Mucosa of rectum (tissue), 2 donors: ENCODE results near the gene TFDP2.
"Not testable (repeated sequence)": the region's sequence is repeated elsewhere in the genome, so short reads cannot be mapped to it uniquely, and the experiment has no call there.

ENCODE experiments used
- H3K27ac ChIP-seq, 2 donors: one replicate each; pipeline ENCODE4 v1.7.0; 2013; ENCODE audit warnings: inconsistent platforms in 2 of 2, low read depth in 2 of 2, low read length in 2 of 2
- H3K27me3 ChIP-seq, 2 donors: one replicate each; pipeline ENCODE4 v1.7.0; 2013; ENCODE audit warnings: low read length in 2 of 2; ENCODE audit not compliant: control insufficient read depth in 2 of 2, insufficient read depth in 2 of 2
- H3K36me3 ChIP-seq, 2 donors: one replicate each; pipeline ENCODE4 v1.7.0; 2013; ENCODE audit warnings: low read length in 2 of 2; ENCODE audit not compliant: control insufficient read depth in 2 of 2, insufficient read depth in 2 of 2
- H3K4me1 ChIP-seq, 2 donors: one replicate each; pipeline ENCODE4 v1.7.0; 2013; ENCODE audit warnings: low read length in 2 of 2, mild to moderate bottlenecking in 1 of 2; ENCODE audit not compliant: control insufficient read depth in 2 of 2, insufficient read depth in 2 of 2
- H3K4me3 ChIP-seq, 2 donors: one replicate each; pipeline ENCODE4 v1.7.0; 2013; ENCODE audit warnings: low read length in 2 of 2
- H3K9ac ChIP-seq, 2 donors: one replicate each; pipeline ENCODE4 v1.7.0; 2013; ENCODE audit warnings: low read length in 2 of 2, low read depth in 1 of 2, mild to moderate bottlenecking in 1 of 2
- H3K9me3 ChIP-seq, 2 donors: one replicate each; pipeline ENCODE4 v1.7.0; 2013; ENCODE audit warnings: low read length in 2 of 2; ENCODE audit not compliant: control insufficient read depth in 2 of 2
- donor health status: healthy.
- donor health status: Normal muscosa, but diverticular disease.

The TFDP2 gene

GRCh38 chr3:142003291-142003690, 146.1 kb downstream of the TFDP2 start:
- no peaks in the 10 kb centered on the region for H3K9me3 ChIP-seq
- no peak overlapping the region for H3K9ac ChIP-seq
- H3K36me3 ChIP-seq: peaks cover 2 to 4% of the 10 kb centered on the region in 2 donors
- H3K27ac ChIP-seq: no peak overlapping the region
- H3K27me3 ChIP-seq: no peaks in the 10 kb centered on the region
- H3K4me1 ChIP-seq: no peaks in the 10 kb centered on the region
- no peak overlapping the region for H3K4me3 ChIP-seq

GRCh38 chr3:142000325-142000870, 148.9 kb downstream of the TFDP2 start:
- Histone ChIP-seq H3K9me3 (no peaks in the 10 kb centered on the region), H3K4me3 (no peak overlapping the region), H3K36me3 (peaks cover 2 to 4% of the 10 kb centered on the region in 2 donors), H3K27me3 (no peaks in the 10 kb centered on the region), H3K9ac (no peak overlapping the region), H3K27ac (no peak overlapping the region), H3K4me1 (peaks cover 0 to 4% of the 10 kb centered on the region in 2 donors)

GRCh38 chr3:141998669-141999290, 150.6 kb downstream of the TFDP2 start:
- Histone ChIP-seq H3K27me3 (no peaks in the 10 kb centered on the region), H3K4me3 (no peak overlapping the region), H3K9me3 (no peaks in the 10 kb centered on the region), H3K36me3 (peaks cover 1 to 2% of the 10 kb centered on the region in 2 donors), H3K4me1 (peaks cover 0 to 4% of the 10 kb centered on the region in 2 donors), H3K27ac (no peak overlapping the region), H3K9ac (no peak overlapping the region)

- Histone ChIP-seq H3K27ac (no peak overlapping the region), H3K4me1 (peaks cover 0 to 4% of the 10 kb centered on the region in 2 donors), H3K36me3 (peaks cover 0 to 2% of the 10 kb centered on the region in 2 donors), H3K9me3 (no peaks in the 10 kb centered on the region), H3K4me3 (no peak overlapping the region), H3K9ac (no peak overlapping the region), H3K27me3 (no peaks in the 10 kb centered on the region)
These were observed 152.9 kb downstream of the TFDP2 start for GRCh38 chr3:141996437-141996836.

DNA sequence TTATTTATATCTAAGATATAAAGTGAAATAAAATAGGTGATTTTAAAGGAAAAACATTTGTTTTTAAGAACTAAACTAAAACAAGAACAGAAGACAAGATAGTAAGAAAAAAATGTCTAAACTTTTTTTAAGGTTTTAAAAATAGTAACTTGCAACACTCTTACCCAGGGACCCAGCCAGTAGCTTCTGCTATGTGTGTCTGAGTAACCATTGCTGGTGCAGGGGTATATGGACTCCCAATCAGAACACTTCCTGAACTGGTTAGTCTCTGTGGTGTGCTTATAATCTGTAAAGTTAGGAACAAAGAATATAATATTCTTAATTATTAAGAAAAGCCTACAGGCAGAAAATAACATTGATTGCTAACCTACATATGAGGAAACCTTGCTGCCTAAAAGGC, 154.5 kb downstream of the TFDP2 start:
- Histone ChIP-seq H3K4me3 (no peak overlapping the region), H3K9me3 (no peaks in the 10 kb centered on the region), H3K4me1 (peaks cover 0 to 4% of the 10 kb centered on the region in 2 donors), H3K27ac (no peak overlapping the region), H3K36me3 (no peaks in the 10 kb centered on the region), H3K27me3 (no peaks in the 10 kb centered on the region), H3K9ac (no peak overlapping the region)

DNA sequence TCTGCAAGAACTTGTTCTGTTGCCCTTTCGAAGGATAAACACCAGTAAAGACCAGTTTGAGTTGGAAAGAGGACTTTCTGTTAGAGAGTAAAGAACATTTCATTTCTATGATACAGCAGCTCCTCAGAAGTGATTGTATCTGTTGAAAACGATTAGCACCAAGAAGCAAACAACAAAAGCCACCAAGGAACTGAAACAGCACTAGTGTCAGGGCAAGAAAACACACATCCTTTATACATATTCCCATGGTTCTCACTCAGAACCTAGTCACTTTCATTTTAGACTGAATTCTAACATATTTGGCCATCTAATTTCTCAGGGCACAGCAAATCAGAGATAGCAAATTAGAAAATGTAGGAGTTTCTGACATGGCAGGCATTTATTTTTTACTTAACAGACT, 156.8 kb downstream of the TFDP2 start:
- peaks cover 0 to 4% of the 10 kb centered on the region in 2 donors for H3K4me1 ChIP-seq
- H3K9ac ChIP-seq: no peak overlapping the region
- no peaks in the 10 kb centered on the region for H3K27me3 ChIP-seq
- H3K4me3 ChIP-seq: no peak overlapping the region
- H3K27ac ChIP-seq: no peak overlapping the region
- H3K9me3 ChIP-seq: no peaks in the 10 kb centered on the region
- no peaks in the 10 kb centered on the region for H3K36me3 ChIP-seq

- no peak overlapping the region for H3K9ac ChIP-seq
- H3K9me3 ChIP-seq: no peaks in the 10 kb centered on the region
- no peak overlapping the region for H3K27ac ChIP-seq
- H3K36me3 ChIP-seq: no peaks in the 10 kb centered on the region
- no peaks in the 10 kb centered on the region for H3K27me3 ChIP-seq
- H3K4me1 ChIP-seq: no peaks in the 10 kb centered on the region
- no peak overlapping the region for H3K4me3 ChIP-seq
These were observed 162.7 kb downstream of the TFDP2 start for GRCh38 chr3:141986548-141987107.

DNA sequence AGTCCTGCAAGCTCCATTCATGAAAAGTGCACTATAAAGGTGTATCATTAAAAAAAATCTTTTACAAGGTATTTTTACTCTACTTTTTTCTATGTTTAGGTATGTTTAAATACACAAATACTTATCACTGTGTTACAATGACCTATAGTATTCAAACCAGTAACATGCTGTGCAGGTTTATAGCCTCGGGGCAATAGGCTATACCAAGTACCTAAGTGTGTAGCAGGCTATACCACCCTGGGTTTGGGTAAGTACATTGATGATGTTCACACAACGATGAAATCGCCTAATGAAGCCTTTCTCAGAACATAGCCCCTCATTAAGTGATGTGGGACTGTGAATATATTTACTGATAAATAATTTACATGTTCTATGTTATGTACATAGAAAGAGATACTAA, 168.3 kb downstream of the TFDP2 start:
- no peaks in the 10 kb centered on the region for H3K27me3 ChIP-seq

DNA sequence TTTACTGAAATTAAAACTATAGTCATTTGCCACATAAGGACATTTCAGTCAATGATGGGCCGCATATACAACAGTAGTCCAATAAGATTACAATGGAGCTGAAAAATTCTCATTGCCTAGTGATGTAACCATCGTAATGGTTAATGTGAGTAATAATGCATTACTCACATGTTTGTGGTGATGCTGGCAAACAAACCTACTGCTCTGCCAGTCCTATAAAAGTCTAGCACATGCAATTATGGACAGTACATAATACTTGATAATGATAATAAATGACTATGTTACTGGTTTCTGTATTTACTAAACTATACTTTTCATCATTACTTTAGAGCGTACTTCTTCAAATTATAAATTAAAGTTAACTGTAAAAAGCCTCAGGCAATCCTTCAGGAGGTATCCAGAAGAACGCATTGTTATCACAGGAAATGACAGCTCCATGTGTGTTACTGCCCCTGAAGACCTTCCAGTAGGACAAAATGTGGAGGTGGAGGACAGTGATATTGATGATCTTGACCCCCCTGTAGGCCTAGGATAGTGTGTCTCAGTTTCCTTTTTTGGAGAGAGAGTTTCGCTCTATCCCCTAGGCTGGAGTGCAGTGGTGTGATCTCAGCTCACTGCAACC, 170.2 kb downstream of the TFDP2 start:
- Histone ChIP-seq H3K9me3 (no peaks in the 10 kb centered on the region), H3K27ac (no peak overlapping the region), H3K4me3 (no peak overlapping the region), H3K36me3 (peaks cover 2 to 4% of the 10 kb centered on the region in 2 donors), H3K9ac (no peak overlapping the region), H3K27me3 (no peaks in the 10 kb centered on the region), H3K4me1 (no peaks in the 10 kb centered on the region)

More for the DNA sequence above, 168.3 kb downstream of the TFDP2 start:
- Histone ChIP-seq H3K27ac (no peak overlapping the region), H3K4me1 (no peaks in the 10 kb centered on the region), H3K9ac (no peak overlapping the region), H3K36me3 (peaks cover 2 to 4% of the 10 kb centered on the region in 2 donors), H3K4me3 (no peak overlapping the region), H3K9me3 (no peaks in the 10 kb centered on the region)

- H3K4me1 ChIP-seq, H3K4me3 ChIP-seq, H3K36me3 ChIP-seq, H3K9me3 ChIP-seq, H3K27me3 ChIP-seq, H3K9ac ChIP-seq, H3K27ac ChIP-seq: not testable (repeated sequence)
These were observed 174.6 kb downstream of the TFDP2 start for GRCh38 chr3:141974777-141975176.
